GM23338 (cell line): ENCODE measurements around the gene MBD3L4. TPM values are rescaled to one million over a fixed set of nuclear protein-coding genes. Genes with fewer than 3 reads are reported as not detected.

ENCODE experiments used
- ATAC-seq: fragments of 200-7000 bp; cut with Tn5 transposase; 3 replicates; pipeline ENCODE4 v1.9.1; 2020
- DNase-seq: peaks from one replicate; pipeline ENCODE4 v3.0.0-alpha.2; 2015; ENCODE audit warnings: low spot score
- H2AFZ ChIP-seq: fragments of 200-600 bp; sonication (generic); 2 replicates; pipeline ENCODE4 v1.8.0; 2016; ENCODE audit warnings: antibody characterized with exemption, mild to moderate bottlenecking, moderate library complexity
- H3F3A ChIP-seq: fragments of 200-600 bp; sonication (generic); replicated peaks from 2 replicates; pipeline ENCODE4 v1.8.0; 2017; ENCODE audit warnings: antibody characterized with exemption, mixed run types, low read depth
- H3K27ac ChIP-seq: fragments of 200-600 bp; sonication (generic); 2 replicates; pipeline ENCODE4 v1.6.1; 2016; ENCODE audit warnings: low read depth
- H3K27me3 ChIP-seq: fragments of 200-600 bp; sonication (generic); 2 replicates; pipeline ENCODE4 v1.8.0; 2016; ENCODE audit warnings: mild to moderate bottlenecking, mixed run types, moderate library complexity; ENCODE audit not compliant: insufficient read depth
- H3K36me3 ChIP-seq: fragments of 200-600 bp; sonication (generic); 2 replicates; pipeline ENCODE4 v1.8.0; 2016; ENCODE audit warnings: mild to moderate bottlenecking; ENCODE audit not compliant: insufficient read depth
- H3K4me1 ChIP-seq: fragments of 200-600 bp; sonication (generic); 2 replicates; pipeline ENCODE4 v1.8.0; 2016; ENCODE audit warnings: mild to moderate bottlenecking, moderate library complexity; ENCODE audit not compliant: insufficient read depth
- H3K4me2 ChIP-seq: fragments of 200-600 bp; sonication (generic); 2 replicates; pipeline ENCODE4 v1.7.1; 2017; ENCODE audit warnings: mixed run types
- H3K4me3 ChIP-seq: fragments of 200-600 bp; sonication (generic); 2 replicates; pipeline ENCODE4 v1.6.1; 2016; ENCODE audit warnings: mixed run types
- H3K79me2 ChIP-seq: fragments of 200-600 bp; sonication (generic); replicated peaks from 2 replicates; pipeline ENCODE4 v1.8.0; 2017; ENCODE audit warnings: mild to moderate bottlenecking; ENCODE audit not compliant: insufficient read depth
- H3K9me2 ChIP-seq: fragments of 200-600 bp; sonication (generic); 2 replicates; pipeline ENCODE4 v1.8.0; 2017; ENCODE audit not compliant: insufficient read depth
- H4K20me1 ChIP-seq: fragments of 200-600 bp; sonication (generic); replicated peaks from 2 replicates; pipeline ENCODE4 v1.8.0; 2017; ENCODE audit warnings: mild to moderate bottlenecking; ENCODE audit not compliant: insufficient read depth
- H3K27ac Mint-ChIP-seq: 2 replicates; pipeline ENCODE4 v1.8.0; 2020; ENCODE audit warnings: inconsistent platforms, mild to moderate bottlenecking, moderate library complexity, mixed read lengths
- H3K27me3 Mint-ChIP-seq: 3 replicates; pipeline ENCODE4 v1.8.0; 2022; ENCODE audit warnings: low read depth, mild to moderate bottlenecking, moderate library complexity, mixed read lengths, inconsistent platforms; ENCODE audit not compliant: insufficient read depth, poor library complexity
- H3K36me3 Mint-ChIP-seq: 3 replicates; pipeline ENCODE4 v1.8.0; 2021; ENCODE audit warnings: low read depth, mild to moderate bottlenecking, inconsistent platforms, moderate library complexity, mixed read lengths
- H3K4me1 Mint-ChIP-seq: 3 replicates; pipeline ENCODE4 v1.8.0; 2020; ENCODE audit warnings: mild to moderate bottlenecking, inconsistent platforms, mixed read lengths
- H3K4me3 Mint-ChIP-seq: 3 replicates; pipeline ENCODE4 v1.8.0; 2021; ENCODE audit warnings: moderate library complexity, mild to moderate bottlenecking, inconsistent platforms, mixed read lengths
- H3K9me3 Mint-ChIP-seq: 3 replicates; pipeline ENCODE4 v1.8.0; 2020; ENCODE audit warnings: moderate library complexity, mild to moderate bottlenecking, inconsistent platforms, mixed read lengths
- CREB1 ChIP-seq: fragments of 250-450 bp; sonication (Bioruptor Pico); IDR thresholded peaks from 2 replicates; pipeline ENCODE4 v1.5.0; 2020; ENCODE audit warnings: low read depth, mild to moderate bottlenecking, moderate library complexity
- CTCF ChIP-seq, 2 experiments: fragments of 200-600 bp in 1 of 2; sonication (generic) in 1 of 2; conservative IDR thresholded peaks; 2 replicates each; pipeline versions ENCODE4 v1.5.1 to v1.6.1; 2016 to 2017; ENCODE audit warnings: antibody characterized with exemption in 2 of 2, low read depth in 2 of 2, mild to moderate bottlenecking in 2 of 2, moderate library complexity in 1 of 2
- ETS1 ChIP-seq: IDR thresholded peaks from 2 replicates; pipeline ENCODE4 v1.6.1; 2016; ENCODE audit warnings: antibody characterized with exemption
- EZH2 ChIP-seq: fragments of 200-600 bp; sonication (generic); IDR thresholded peaks from one replicate; pipeline ENCODE4 v1.8.0; 2017; ENCODE audit warnings: antibody characterized with exemption, mild to moderate bottlenecking, low read depth; ENCODE audit not compliant: unreplicated experiment
- EZH2phosphoT487 ChIP-seq: fragments of 200-600 bp; sonication (generic); IDR thresholded peaks from one replicate; pipeline ENCODE4 v1.8.1; 2018; ENCODE audit warnings: antibody characterized with exemption; ENCODE audit not compliant: unreplicated experiment
- NANOG ChIP-seq: IDR thresholded peaks from 2 replicates; pipeline ENCODE4 v1.6.1; 2016; ENCODE audit warnings: antibody characterized with exemption, borderline replicate concordance
- POLR2AphosphoS5 ChIP-seq: IDR thresholded peaks from 2 replicates; pipeline ENCODE4 v1.6.1; 2016; ENCODE audit warnings: antibody characterized with exemption, low read depth
- REST ChIP-seq: IDR thresholded peaks from one replicate; pipeline ENCODE4 v1.6.1; 2018; ENCODE audit warnings: antibody characterized with exemption; ENCODE audit not compliant: unreplicated experiment
- STAT1 ChIP-seq: IDR thresholded peaks from one replicate; pipeline ENCODE4 v1.6.1; 2016; ENCODE audit warnings: antibody characterized with exemption; ENCODE audit not compliant: unreplicated experiment
- ZNF114 ChIP-seq: fragments of 250-450 bp; sonication (Bioruptor Pico); IDR thresholded peaks from 2 replicates; pipeline ENCODE4 v1.5.0; 2020; ENCODE audit warnings: mild to moderate bottlenecking, moderate library complexity
- polyA plus RNA-seq: library from polyadenylated mRNA; unstranded; fragments of >200 nt; fragmentation: Nextera tagmentation; extraction: Ambion mirVana; gene quantifications from 2 replicates; pipeline ENCODE4 v1.2.1, GENCODE V29; 2016
- total RNA-seq: library from RNA; depleted of rRNA; stranded (reverse); fragments of >200 nt; shearing (Covaris generic); gene quantifications from 2 replicates; pipeline ENCODE4 v1.2.3, GENCODE V29; 2014

MBD3L4 gene
- total and polyA plus RNA-seq, 2 experiments from 2014 or later, result not detected

- H3K4me3 ChIP-seq, result 0 out of 2 replicates have a peak overlapping the region, but pooled peaks have one; percentile 34
- Mint-ChIP-seq H3K9me3 (peaks cover 44% of the 10 kb centered on the region), H3K4me3 (peak overlapping the region; percentile 93), H3K4me1 (no peaks in the 10 kb centered on the region; the same call in 2 of the 3 replicates), H3K27ac (peak overlapping the region; percentile 97; the same call in 1 of the 2 replicates), H3K36me3 (peaks cover 38% of the 10 kb centered on the region), H3K27me3 (peaks cover 10% of the 10 kb centered on the region)
- ATAC-seq, result no peak
- no peaks in the 10 kb centered on the region for H3K4me1 ChIP-seq
- peaks cover 8% of the 10 kb centered on the region; the same call in 1 of the 2 replicates for H3K36me3 ChIP-seq
- no peak overlapping the region for H3K27ac ChIP-seq
- H3F3A ChIP-seq, result no peaks in the 10 kb centered on the region
- H2AFZ ChIP-seq, result peak overlapping the region; percentile 98; the same call in 1 of the 2 replicates
- TF ChIP-seq CTCF (conservative IDR thresholded peaks at IDR 0.05; ENCODE audit: low read depth in 2 of 2) (no peak), REST (no peak), NANOG (no peak), EZH2phosphoT487 (no peak)
- H3K27me3 ChIP-seq, result no peaks in the 10 kb centered on the region
- no peaks in the 10 kb centered on the region for H3K9me2 ChIP-seq
- no peak for DNase-seq
- no peaks in the 10 kb centered on the region for H4K20me1 ChIP-seq
- peak overlapping the region; percentile 69; the same call in 1 of the 2 replicates for H3K4me2 ChIP-seq
- peaks cover 12% of the 10 kb centered on the region; the same call in 1 of the 2 replicates for H3K79me2 ChIP-seq
These were observed 28.6 kb upstream of the MBD3L4 start for GRCh38 chr19:7068599-7068998.

GRCh38 chr19:7067716-7068115 is 27.7 kb upstream of the MBD3L4 start:
- ATAC-seq, result no peak
- TF ChIP-seq REST (no peak), STAT1 (no peak), ZNF114 (CRISPR knock-in tag) (no peak), CREB1 (CRISPR knock-in tag) (no peak), POLR2AphosphoS5 (no peak), EZH2 (no peak), EZH2phosphoT487 (no peak), ETS1 (no peak), CTCF (conservative IDR thresholded peaks at IDR 0.05; ENCODE audit: low read depth in 2 of 2) (no peak)

More at GRCh38 chr19:7067716-7068115, 27.7 kb upstream of the MBD3L4 start:
- no peaks in the 10 kb centered on the region for H4K20me1 ChIP-seq
- Mint-ChIP-seq H3K9me3 (peaks cover 47% of the 10 kb centered on the region), H3K27ac (no peak overlapping the region), H3K4me3 (no peak overlapping the region), H3K4me1 (no peaks in the 10 kb centered on the region; the same call in 2 of the 3 replicates), H3K27me3 (peaks cover 10% of the 10 kb centered on the region), H3K36me3 (peaks cover 31% of the 10 kb centered on the region)
- H3K4me1 ChIP-seq, result no peaks in the 10 kb centered on the region
- H3K79me2 ChIP-seq, result peaks cover 12% of the 10 kb centered on the region; the same call in 1 of the 2 replicates
- no peak overlapping the region for H2AFZ ChIP-seq
- no peaks in the 10 kb centered on the region for H3K27me3 ChIP-seq
- no peaks in the 10 kb centered on the region; the same call in 1 of the 2 replicates for H3F3A ChIP-seq
- H3K27ac ChIP-seq, result no peak overlapping the region
- no peak overlapping the region for H3K4me2 ChIP-seq
- no peak overlapping the region for H3K4me3 ChIP-seq
- DNase-seq, result no peak
- peaks cover 8% of the 10 kb centered on the region; the same call in 1 of the 2 replicates for H3K36me3 ChIP-seq
- no peaks in the 10 kb centered on the region for H3K9me2 ChIP-seq
